Measurements from ENCODE around the gene VEZF1.

Gene VEZF1

GRCh38 chr17:57986841-57987580 lies 1.0 kb downstream of the VEZF1 start:
- TF ChIP-seq CTCF (IDR thresholded peaks at IDR 0.05) = no peak

DNA sequence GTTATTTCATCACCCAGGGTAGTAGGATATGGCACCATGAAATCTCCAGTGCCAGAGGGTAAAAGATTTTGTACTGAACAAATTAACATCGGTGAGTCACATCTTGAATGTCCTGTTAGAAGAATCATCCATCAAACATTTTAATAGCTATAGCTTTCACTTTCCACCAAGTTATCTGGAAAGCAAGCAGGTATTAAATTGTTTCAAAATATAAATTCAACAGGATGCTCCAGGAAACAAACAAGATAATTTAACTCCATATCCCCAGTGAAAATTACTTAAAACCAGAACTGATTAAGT lies 2.4 kb downstream of the VEZF1 start:
- TF ChIP-seq CTCF (IDR thresholded peaks at IDR 0.05) = no peak

- TF ChIP-seq CTCF (IDR thresholded peaks at IDR 0.05) = no peak
Observed at GRCh38 chr17:57984936-57985674, 2.9 kb downstream of the VEZF1 start.

- TF ChIP-seq CTCF (IDR thresholded peaks at IDR 0.05) = no peak
Observed at GRCh38 chr17:57984261-57984890, 3.7 kb downstream of the VEZF1 start.

DNA sequence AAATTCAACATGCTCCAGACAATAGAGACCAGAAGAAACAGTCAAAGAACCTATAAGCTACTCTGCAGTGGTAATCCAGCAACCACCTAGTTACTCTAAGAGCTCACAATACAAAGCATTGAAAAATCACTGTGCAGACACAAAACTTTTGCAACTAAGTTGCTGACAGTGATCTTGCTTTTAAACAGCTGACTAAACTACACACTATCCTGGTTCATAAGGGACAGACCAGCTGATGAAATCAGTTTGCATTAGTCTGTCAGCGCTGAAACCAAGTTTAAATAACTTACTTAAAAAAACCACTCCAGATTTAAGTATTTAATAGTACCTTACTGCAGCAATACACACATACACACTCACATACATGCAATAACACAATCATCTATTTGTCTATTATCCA lies 4.6 kb downstream of the VEZF1 start:
- TF ChIP-seq CTCF (IDR thresholded peaks at IDR 0.05) = no peak

GRCh38 chr17:57982452-57983170 lies 5.4 kb downstream of the VEZF1 start:
- TF ChIP-seq CTCF (IDR thresholded peaks at IDR 0.05) = no peak

GRCh38 chr17:57980522-57980921 lies 7.5 kb downstream of the VEZF1 start:
- no peak for TF ChIP-seq CTCF (IDR thresholded peaks at IDR 0.05)
